ENCODE results near the gene HLA-DOB. TPM values are rescaled to one million over a fixed set of nuclear protein-coding genes. Genes with fewer than 3 reads are reported as not detected.
"Not testable (repeated sequence)": the region's sequence is repeated elsewhere in the genome, so short reads cannot be mapped to it uniquely, and the experiment has no call there.

HLA-DOB gene
- total RNA-seq, 2 experiments from 2014 or later: 15.6 to 17.0 TPM

DNA sequence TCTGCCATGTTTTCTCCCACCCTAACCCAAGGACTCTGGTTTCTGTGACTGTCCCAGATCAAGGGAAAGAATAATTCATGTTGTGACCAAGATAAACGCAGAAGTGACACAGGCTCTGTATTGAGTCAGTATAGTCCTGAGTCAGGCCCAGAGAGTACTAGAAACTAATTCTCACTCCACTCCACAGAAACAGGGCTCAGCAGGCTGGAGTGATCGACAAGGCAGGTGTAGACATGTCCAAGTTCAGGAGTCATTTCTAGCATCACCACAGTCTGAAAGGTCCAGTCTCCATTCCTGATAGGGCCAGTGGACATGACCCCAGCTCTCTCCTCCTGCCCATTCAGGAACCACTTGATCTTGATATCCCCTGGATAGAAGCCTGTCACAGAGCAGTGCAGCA is 2.7 kb downstream of the HLA-DOB start:
- Mint-ChIP-seq H3K4me1 (ENCODE audit: low read depth) (peaks cover 16% of the 10 kb centered on the region), H3K36me3 (ENCODE audit: low read depth) (peaks cover 44% of the 10 kb centered on the region), H3K27me3 (ENCODE audit: low read depth) (no peaks in the 10 kb centered on the region), H3K27ac (no peak overlapping the region), H3K4me3 (no peak overlapping the region), H3K9me3 (ENCODE audit: insufficient read depth) (no peaks in the 10 kb centered on the region)
- no peak for DNase-seq
- POLR2A ChIA-PET: interaction anchor here (1.1 kb wide), 1 partner anchor 30 kb away, joined by 3 read pairs; the partner anchor contains the start of gene PSMB8
- CTCF ChIA-PET: interaction anchor here (0.9 to 1.4 kb wide), 2 partner anchors 14 to 24 kb away, joined by 3 to 4 read pairs; partner anchors contain the start of gene TAP2
- no peak for ATAC-seq

DNA sequence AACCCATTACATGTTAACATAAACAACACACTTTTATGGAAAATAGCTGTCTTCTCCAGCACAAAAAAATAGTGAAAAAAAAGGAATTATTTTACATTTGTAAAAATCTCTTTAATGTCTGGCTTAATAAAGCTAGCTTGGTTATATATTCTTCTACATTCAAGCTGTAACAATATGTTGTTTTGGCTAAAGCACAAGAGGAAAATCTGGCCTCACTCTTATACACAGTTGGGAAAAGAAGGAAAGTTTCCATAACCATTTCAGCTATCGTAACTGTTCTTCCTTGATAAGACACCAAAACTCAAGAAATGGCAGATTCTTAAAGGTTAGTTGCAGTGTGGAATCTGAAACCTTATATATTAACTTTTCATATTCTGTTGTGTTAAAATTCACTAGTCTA is 7.6 kb downstream of the HLA-DOB start:
- POLR2A ChIA-PET: interaction anchor here (1.2 kb wide), 1 partner anchor 13 kb away, joined by 3 read pairs; no protein-coding TSS in a partner anchor
- Mint-ChIP-seq H3K27me3 (ENCODE audit: low read depth) (peaks cover 23% of the 10 kb centered on the region), H3K36me3 (ENCODE audit: low read depth) (peaks cover 27% of the 10 kb centered on the region), H3K4me1 (ENCODE audit: low read depth) (peaks cover 12% of the 10 kb centered on the region), H3K27ac (no peak overlapping the region), H3K4me3 (no peak overlapping the region), H3K9me3 (ENCODE audit: insufficient read depth) (no peaks in the 10 kb centered on the region)
- DNase-seq (no peak), ATAC-seq (no peak)
- CTCF ChIA-PET: interaction anchor here (0.6 to 2.5 kb wide), 8 partner anchors 10 to 376 kb away, joined by 3 to 10 read pairs (median 3); partner anchors contain the start of genes TAP1 and TAP2

DNA sequence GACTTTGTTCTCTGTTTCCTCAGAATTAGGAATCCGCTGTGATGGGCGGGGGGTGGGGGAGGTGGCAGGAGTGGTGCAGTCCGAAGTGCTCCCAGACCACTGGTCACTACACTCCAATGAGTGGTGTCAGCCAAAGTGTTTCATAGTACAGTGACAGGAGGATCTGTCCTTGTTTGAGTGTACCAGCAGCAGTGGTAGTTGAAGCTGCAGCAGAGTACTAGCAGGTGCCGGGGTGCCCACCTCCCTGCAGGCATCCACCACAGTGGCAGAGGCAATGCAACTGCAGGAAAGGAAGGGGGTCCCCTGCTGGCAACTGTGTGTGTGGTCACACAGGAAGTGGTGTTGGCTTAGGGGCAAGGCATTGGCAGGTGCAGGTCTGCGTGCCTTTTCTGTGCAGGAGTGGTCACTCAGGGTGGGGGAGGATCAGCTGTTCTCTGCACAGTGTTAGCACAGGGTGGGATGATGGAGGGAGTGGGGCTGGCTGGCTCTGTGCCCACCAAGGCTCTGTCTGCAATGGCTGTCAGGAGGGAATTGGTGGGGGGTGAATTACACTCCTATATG is 9.7 kb downstream of the HLA-DOB start:
- peaks cover 10% of the 10 kb centered on the region for H3K36me3 Mint-ChIP-seq (ENCODE audit: low read depth)
- ATAC-seq: no peak
- H3K4me1 Mint-ChIP-seq (ENCODE audit: low read depth): peaks cover 12% of the 10 kb centered on the region
- no peak overlapping the region for H3K27ac Mint-ChIP-seq
- no peak overlapping the region for H3K4me3 Mint-ChIP-seq
- H3K9me3 Mint-ChIP-seq (ENCODE audit: insufficient read depth): no peaks in the 10 kb centered on the region
- ChIA-PET POLR2A (interaction anchor here (1.7 kb wide), 1 partner anchor 31 kb away, joined by 3 read pairs; the partner anchor contains the start of gene TAP2), CTCF (interaction anchor here (0.9 to 2.2 kb wide), 4 partner anchors 8 to 61 kb away, joined by 3 to 10 read pairs (median 4); partner anchors contain the start of gene TAP2)
- DNase-seq: no peak
- peaks cover 40% of the 10 kb centered on the region for H3K27me3 Mint-ChIP-seq (ENCODE audit: low read depth)

DNA sequence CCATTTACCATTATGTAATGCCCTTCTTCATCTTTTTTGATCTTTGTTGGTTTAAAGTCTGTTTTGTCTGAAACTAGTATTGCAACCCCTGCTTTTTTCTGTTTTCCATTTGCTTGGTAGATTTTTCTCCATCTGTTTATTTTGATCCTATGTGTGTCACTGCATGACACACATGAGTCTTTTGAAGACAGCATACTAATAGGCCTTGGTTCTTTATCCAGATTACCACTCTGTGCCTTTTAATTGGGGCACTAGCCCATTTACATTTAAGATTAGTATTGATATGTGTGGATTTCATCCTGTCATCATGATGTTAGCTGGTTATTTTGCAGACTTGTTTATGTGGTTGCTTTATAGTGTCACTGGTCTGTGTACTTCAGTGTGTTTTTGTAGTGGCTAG is 11.4 kb downstream of the HLA-DOB start:
- H3K4me3 Mint-ChIP-seq; H3K36me3 Mint-ChIP-seq (ENCODE audit: low read depth); H3K9me3 Mint-ChIP-seq (ENCODE audit: insufficient read depth); DNase-seq; H3K27ac Mint-ChIP-seq; ATAC-seq: not testable (repeated sequence)
- H3K4me1 Mint-ChIP-seq (ENCODE audit: low read depth): peaks cover 12% of the 10 kb centered on the region
- ChIA-PET CTCF (interaction anchor here (1.3 to 1.5 kb wide), 2 partner anchors 63 to 64 kb away, joined by 4 to 5 read pairs; no protein-coding TSS in a partner anchor), POLR2A (interaction anchor here (1.7 kb wide), 1 partner anchor 33 kb away, joined by 3 read pairs; the partner anchor contains the start of gene TAP2)
- peaks cover 50% of the 10 kb centered on the region for H3K27me3 Mint-ChIP-seq (ENCODE audit: low read depth)

DNA sequence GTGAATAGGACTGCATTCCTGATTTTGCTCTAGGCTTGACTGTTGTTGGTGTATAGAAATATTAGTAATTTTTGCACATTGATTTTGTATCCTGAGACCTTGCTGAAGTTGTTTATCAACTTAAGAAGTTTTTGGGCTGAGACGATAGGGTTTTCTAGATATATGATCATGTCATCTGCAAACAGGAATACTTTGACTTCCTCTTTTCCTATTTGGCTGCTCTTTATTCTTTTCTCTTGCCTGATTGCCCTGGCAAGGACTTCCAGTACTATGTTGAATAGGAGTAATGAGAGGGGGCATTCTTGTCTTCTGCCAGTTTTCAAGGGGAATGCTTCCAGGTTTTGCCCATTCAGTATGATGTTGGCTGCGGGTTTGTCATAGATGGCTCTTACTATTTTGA is 13.4 kb downstream of the HLA-DOB start:
- H3K4me1 Mint-ChIP-seq (ENCODE audit: low read depth): peaks cover 12% of the 10 kb centered on the region
- no peak overlapping the region for H3K27ac Mint-ChIP-seq
- peaks cover 5% of the 10 kb centered on the region for H3K9me3 Mint-ChIP-seq (ENCODE audit: insufficient read depth)
- ChIA-PET POLR2A (no interaction called here), CTCF (interaction anchor here (1.0 to 1.4 kb wide), 2 partner anchors 65 to 181 kb away, joined by 3 read pairs; no protein-coding TSS in a partner anchor)
- H3K36me3 Mint-ChIP-seq (ENCODE audit: low read depth): peaks cover 5% of the 10 kb centered on the region
- peaks cover 65% of the 10 kb centered on the region for H3K27me3 Mint-ChIP-seq (ENCODE audit: low read depth)
- no peak overlapping the region for H3K4me3 Mint-ChIP-seq
- ATAC-seq: no peak
- no peak for DNase-seq

DNA sequence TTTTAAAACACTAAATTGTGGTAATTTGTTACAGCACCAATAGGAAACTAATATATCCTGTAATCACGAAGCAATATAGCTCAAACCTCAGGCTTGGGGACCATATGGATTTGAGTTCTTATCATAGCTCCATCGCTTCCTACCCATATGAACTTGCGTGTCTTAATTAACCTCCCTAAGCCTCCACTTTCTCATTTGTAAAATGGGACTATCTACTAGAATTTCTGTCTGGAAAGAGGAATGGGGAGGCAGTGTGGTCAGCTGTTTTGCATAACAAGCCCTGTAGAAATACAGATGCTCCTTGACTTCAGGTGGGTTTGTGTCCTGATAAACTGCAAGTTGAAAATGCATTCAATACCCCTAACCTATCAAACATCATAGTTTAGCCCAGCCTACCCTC is 17.1 kb downstream of the HLA-DOB start:
- DNase-seq (no peak), ATAC-seq (no peak)
- Mint-ChIP-seq H3K36me3 (ENCODE audit: low read depth) (peaks cover 2% of the 10 kb centered on the region), H3K4me3 (no peak overlapping the region), H3K4me1 (ENCODE audit: low read depth) (peaks cover 24% of the 10 kb centered on the region), H3K9me3 (ENCODE audit: insufficient read depth) (peaks cover 5% of the 10 kb centered on the region), H3K27me3 (ENCODE audit: low read depth) (peaks cover 57% of the 10 kb centered on the region), H3K27ac (no peak overlapping the region)
- ChIA-PET CTCF (interaction anchor here (0.6 to 4.3 kb wide), 9 partner anchors 8 to 700 kb away, joined by 3 to 29 read pairs (median 6); partner anchors contain the start of gene TAP2), POLR2A (interaction anchor here (1.5 kb wide), 1 partner anchor 20 kb away, joined by 3 read pairs; no protein-coding TSS in a partner anchor)

DNA sequence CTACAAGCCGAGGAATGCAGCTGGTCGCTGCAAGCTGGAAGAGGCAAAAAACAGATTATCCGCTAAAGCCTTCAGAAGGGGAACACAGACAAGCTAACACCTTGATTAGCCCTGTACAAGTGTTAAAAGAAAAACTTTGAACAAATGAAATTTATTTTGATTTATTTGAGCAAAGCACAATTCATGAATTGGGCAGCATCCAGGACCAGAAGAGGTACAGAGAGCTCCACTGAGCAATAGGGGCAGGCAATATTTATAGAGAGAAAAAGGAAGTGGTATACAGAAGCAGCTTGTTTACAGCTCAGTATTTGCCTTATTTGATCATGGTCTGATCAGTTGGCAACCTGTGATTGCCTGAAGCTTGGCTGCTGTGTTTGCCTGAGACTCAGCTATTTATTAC is 17.6 kb downstream of the HLA-DOB start:
- peaks cover 51% of the 10 kb centered on the region for H3K27me3 Mint-ChIP-seq (ENCODE audit: low read depth)
- ATAC-seq (no peak), DNase-seq (no peak)
- no peak overlapping the region for H3K27ac Mint-ChIP-seq
- peaks cover 29% of the 10 kb centered on the region for H3K4me1 Mint-ChIP-seq (ENCODE audit: low read depth)
- H3K36me3 Mint-ChIP-seq (ENCODE audit: low read depth): peaks cover 2% of the 10 kb centered on the region
- peaks cover 5% of the 10 kb centered on the region for H3K9me3 Mint-ChIP-seq (ENCODE audit: insufficient read depth)
- POLR2A ChIA-PET: interaction anchor here (0.6 to 1.5 kb wide), 2 partner anchors 20 to 411 kb away, joined by 3 read pairs; no protein-coding TSS in a partner anchor
- CTCF ChIA-PET: interaction anchor here (0.7 to 4.3 kb wide), 9 partner anchors 8 to 385 kb away, joined by 3 to 29 read pairs (median 6); partner anchors contain the start of gene TAP2
- H3K4me3 Mint-ChIP-seq: no peak overlapping the region

DNA sequence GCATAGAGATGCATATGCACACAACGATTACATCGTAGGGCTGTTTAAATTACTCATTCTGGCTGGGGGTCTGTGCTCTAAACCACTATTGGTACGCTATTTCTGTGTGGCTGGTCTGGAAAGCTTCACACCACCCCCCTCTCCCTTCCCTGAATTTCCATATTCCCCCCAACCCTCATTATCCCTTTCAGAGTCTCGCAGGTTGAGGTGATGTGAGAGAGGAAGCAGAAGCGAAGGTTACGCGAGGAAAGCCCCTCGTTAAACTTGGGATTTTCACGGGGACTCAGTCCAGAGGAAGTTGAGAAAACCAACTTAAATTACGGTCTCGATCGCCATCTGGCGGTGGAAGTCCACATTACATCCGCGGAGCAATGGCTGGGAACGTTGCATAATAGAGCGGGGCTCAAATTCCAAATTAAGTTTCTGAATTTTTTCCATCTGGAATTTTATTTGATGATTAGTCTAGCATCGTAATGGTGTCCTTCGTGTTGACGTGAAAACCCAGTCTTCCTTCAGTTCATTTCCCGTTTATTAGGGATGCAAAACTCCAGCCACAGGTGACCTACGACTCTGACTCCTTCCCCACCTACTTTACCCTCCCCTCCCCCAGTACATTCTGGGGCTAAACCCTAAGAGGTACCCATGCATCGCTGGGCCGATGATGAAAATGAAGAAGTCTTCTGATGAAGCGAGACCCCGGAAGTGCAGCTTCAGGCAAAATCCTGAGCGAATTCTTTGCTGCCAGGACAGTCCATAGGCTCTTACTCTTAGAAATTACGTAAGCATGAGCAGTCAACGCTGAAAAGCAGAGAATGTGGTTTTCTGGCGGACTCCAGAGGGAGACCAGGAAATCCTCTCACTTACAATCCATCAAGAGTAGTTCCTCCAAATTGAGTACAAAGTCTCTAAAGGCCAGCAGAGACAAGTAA is 19.7 kb downstream of the HLA-DOB start:
- Mint-ChIP-seq H3K27ac (peak overlapping the region; percentile 33), H3K4me1 (ENCODE audit: low read depth) (peaks cover 37% of the 10 kb centered on the region), H3K9me3 (ENCODE audit: insufficient read depth) (peaks cover 5% of the 10 kb centered on the region), H3K4me3 (peak overlapping the region; percentile 57), H3K27me3 (ENCODE audit: low read depth) (peaks cover 40% of the 10 kb centered on the region), H3K36me3 (ENCODE audit: low read depth) (peaks cover 2% of the 10 kb centered on the region)
- peak; percentile 83 for DNase-seq
- CTCF ChIA-PET: interaction anchor here (1.0 to 4.3 kb wide), 11 partner anchors 9 to 187 kb away, joined by 3 to 29 read pairs (median 4); partner anchors contain the start of gene TAP2
- POLR2A ChIA-PET: interaction anchor here (0.6 to 1.0 kb wide), 2 partner anchors 48 to 347 kb away, joined by 3 read pairs; no protein-coding TSS in a partner anchor
- peak; percentile 73 for ATAC-seq

DNA sequence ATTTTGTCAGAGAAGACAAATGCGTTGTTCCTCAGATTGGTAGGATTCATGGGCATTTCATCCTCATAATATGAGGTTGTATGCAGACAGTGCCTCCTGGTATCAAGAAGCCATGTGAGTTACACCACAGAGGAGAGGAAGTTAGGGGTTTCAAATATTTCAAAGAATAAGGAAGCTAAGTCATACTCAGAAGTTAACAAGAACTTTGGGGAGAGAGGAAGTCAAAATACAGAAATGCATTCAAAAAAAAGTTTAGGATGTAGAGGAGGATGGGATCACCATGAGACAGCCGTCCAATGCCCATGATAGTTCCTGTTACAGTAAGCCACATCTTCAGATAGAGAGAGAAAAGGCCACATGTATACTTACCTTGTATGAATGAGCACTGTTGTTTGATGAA is 22.3 kb downstream of the HLA-DOB start:
- ATAC-seq: peak; percentile 46

DNA sequence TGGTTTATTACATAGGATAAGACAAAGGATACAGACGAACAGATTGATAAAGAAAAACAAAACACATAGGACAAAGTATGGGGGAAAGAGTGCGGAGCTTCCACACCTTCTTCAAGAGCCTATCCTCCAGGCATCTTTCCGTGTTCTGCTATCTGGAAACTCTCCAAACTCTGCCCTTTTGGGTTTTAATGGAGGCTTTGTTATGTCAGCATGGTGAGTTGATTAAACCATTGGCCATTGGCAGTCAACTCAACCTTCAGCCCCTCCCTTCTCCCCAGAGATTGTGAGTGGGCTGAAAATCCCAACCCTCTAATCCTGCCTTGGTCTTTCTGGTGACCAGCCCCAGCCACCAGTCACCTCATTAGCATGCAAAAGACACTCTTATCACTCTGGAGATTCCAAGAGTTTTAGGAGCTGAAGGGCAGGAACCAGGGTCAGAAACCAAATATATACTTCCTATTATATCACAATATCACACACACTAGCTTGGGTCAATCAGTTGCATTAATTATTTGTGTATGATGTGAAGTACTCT is 23.8 kb downstream of the HLA-DOB start:
- DNase-seq (no peak), ATAC-seq (no peak)
- Mint-ChIP-seq H3K36me3 (ENCODE audit: low read depth) (no peaks in the 10 kb centered on the region), H3K4me1 (ENCODE audit: low read depth) (peaks cover 37% of the 10 kb centered on the region), H3K27ac (no peak overlapping the region), H3K27me3 (ENCODE audit: low read depth) (peaks cover 34% of the 10 kb centered on the region), H3K4me3 (no peak overlapping the region), H3K9me3 (ENCODE audit: insufficient read depth) (no peaks in the 10 kb centered on the region)
- CTCF ChIA-PET: interaction anchor here (0.6 to 3.3 kb wide), 13 partner anchors 7 to 547 kb away, joined by 3 to 29 read pairs (median 5); partner anchors contain the start of gene TAP2
- POLR2A ChIA-PET: interaction anchor here (0.7 kb wide), 1 partner anchor 75 kb away, joined by 3 read pairs; no protein-coding TSS in a partner anchor

More for the DNA sequence above, 22.3 kb downstream of the HLA-DOB start:
- no peak for DNase-seq
- Mint-ChIP-seq H3K27me3 (ENCODE audit: low read depth) (peaks cover 36% of the 10 kb centered on the region), H3K9me3 (ENCODE audit: insufficient read depth) (peaks cover 5% of the 10 kb centered on the region), H3K27ac (no peak overlapping the region), H3K4me1 (ENCODE audit: low read depth) (peaks cover 37% of the 10 kb centered on the region), H3K36me3 (ENCODE audit: low read depth) (peaks cover 2% of the 10 kb centered on the region), H3K4me3 (no peak overlapping the region)
- CTCF ChIA-PET: interaction anchor here (0.7 to 3.3 kb wide), 9 partner anchors 8 to 523 kb away, joined by 3 to 29 read pairs (median 8); no protein-coding TSS in a partner anchor
- POLR2A ChIA-PET: no interaction called here

DNA sequence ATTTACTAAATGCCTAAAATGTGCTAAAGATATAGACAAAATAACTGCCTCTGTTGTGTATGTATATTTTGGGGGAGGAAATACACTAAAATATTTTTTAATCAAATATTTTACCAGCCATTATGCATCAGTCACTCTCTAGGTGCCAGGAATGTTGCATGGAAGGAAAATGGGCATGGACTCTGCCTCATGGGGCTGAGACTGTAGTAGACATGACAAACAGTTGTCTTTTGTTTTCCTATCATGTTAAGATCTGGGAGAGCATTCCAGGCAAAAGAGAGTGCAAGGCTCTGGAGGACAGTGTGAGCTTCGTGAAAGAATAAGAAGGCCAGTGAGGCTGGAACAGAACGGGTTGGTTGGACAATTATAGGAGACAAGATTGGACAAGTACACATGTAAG is 26.5 kb downstream of the HLA-DOB start:
- POLR2A ChIA-PET: no interaction called here
- no peak overlapping the region for H3K4me3 Mint-ChIP-seq
- CTCF ChIA-PET: interaction anchor here (6.2 kb wide), 1 partner anchor 378 kb away, joined by 105 read pairs; no protein-coding TSS in a partner anchor
- no peaks in the 10 kb centered on the region for H3K36me3 Mint-ChIP-seq (ENCODE audit: low read depth)
- no peak overlapping the region for H3K27ac Mint-ChIP-seq
- no peak for DNase-seq
- peaks cover 19% of the 10 kb centered on the region for H3K4me1 Mint-ChIP-seq (ENCODE audit: low read depth)
- no peaks in the 10 kb centered on the region for H3K9me3 Mint-ChIP-seq (ENCODE audit: insufficient read depth)
- H3K27me3 Mint-ChIP-seq (ENCODE audit: low read depth): peaks cover 47% of the 10 kb centered on the region
- no peak for ATAC-seq

All from activated CD8-positive, alpha-beta T cell treated with anti-CD3 and anti-CD28 coated beads, Interleukin-2, amount 10 ng/mL, durations not matched to agents 7 days and 5 days (primary cell).